ENCODE measurements around the gene HSFX4.
A peak's percentile ranks its signal among the peaks of the same experiment; 100 is the strongest.

The HSFX4 gene

GRCh38 chrX:149961572-149961971, 32.2 kb downstream of the HSFX4 start:
- Histone ChIP-seq H3K27me3 (ENCODE audit: control insufficient read depth in 1 of 2, insufficient read depth in 1 of 2, low read length in 2 of 2) (peaks cover 0 to 9% of the 10 kb centered on the region in 2 experiments), H3K27ac (ENCODE audit: low read length, poor library complexity, severe bottlenecking) (no peak overlapping the region), H3K36me3 (ENCODE audit: control insufficient read depth in 1 of 2, insufficient read depth in 2 of 2, low read depth in 1 of 2, low read length in 2 of 2) (peaks cover 0 to 3% of the 10 kb centered on the region in 2 experiments), H3K18ac (ENCODE audit: low read depth in 1 of 2, low read length in 2 of 2) (no peak overlapping the region), H2BK120ac (ENCODE audit: low read depth, low read length) (no peak overlapping the region), H4K91ac (ENCODE audit: low read length) (no peak overlapping the region), H3K79me1 (replicated peaks; ENCODE audit: low read length, poor library complexity, severe bottlenecking) (no peaks in the 10 kb centered on the region), H2BK12ac (ENCODE audit: low read length in 2 of 2) (no peak overlapping the region), H3K4me3 (ENCODE audit: insufficient read depth in 1 of 2, low read depth in 1 of 2, low read length in 2 of 2) (no peak overlapping the region), H3K4me1 (ENCODE audit: control insufficient read depth, insufficient read depth, low read depth, low read length) (no peaks in the 10 kb centered on the region), H4K8ac (ENCODE audit: low read length) (no peak overlapping the region), H3K9ac (ENCODE audit: low read length) (no peak overlapping the region), H2BK15ac (ENCODE audit: low read depth, poor library complexity, severe bottlenecking) (no peak overlapping the region), H3K14ac (ENCODE audit: low read length in 2 of 2) (no peak overlapping the region), H2AFZ (ENCODE audit: low read depth, low read length) (no peak overlapping the region), H2BK5ac (ENCODE audit: low read depth, low read length, poor library complexity, severe bottlenecking) (no peak overlapping the region), H3K23ac (ENCODE audit: low read length in 2 of 2) (no peak overlapping the region), H3K4ac (ENCODE audit: low read depth in 1 of 2, low read length in 2 of 2) (no peak overlapping the region), H3K9me3 (ENCODE audit: control insufficient read depth, low read length) (no peaks in the 10 kb centered on the region), H2AK5ac (ENCODE audit: low read length, severe bottlenecking) (no peak overlapping the region), H3K4me2 (ENCODE audit: low read length, poor library complexity, severe bottlenecking) (no peak overlapping the region)
- WGBS = no CpG with 5 or more reads among the region's 2 CpGs
- DNase-seq = no peak

- Histone ChIP-seq H3K4me1 (ENCODE audit: control insufficient read depth, insufficient read depth, low read depth, low read length) (no peaks in the 10 kb centered on the region), H2BK12ac (ENCODE audit: low read length in 2 of 2) (no peak overlapping the region), H2BK15ac (ENCODE audit: low read depth, poor library complexity, severe bottlenecking) (no peak overlapping the region), H3K27me3 (ENCODE audit: control insufficient read depth in 1 of 2, insufficient read depth in 1 of 2, low read length in 2 of 2) (peaks cover 0 to 9% of the 10 kb centered on the region in 2 experiments), H2AFZ (ENCODE audit: low read depth, low read length) (no peak overlapping the region), H4K91ac (ENCODE audit: low read length) (no peak overlapping the region), H2AK5ac (ENCODE audit: low read length, severe bottlenecking) (no peak overlapping the region), H4K8ac (ENCODE audit: low read length) (no peak overlapping the region), H2BK5ac (ENCODE audit: low read depth, low read length, poor library complexity, severe bottlenecking) (no peak overlapping the region), H3K9me3 (ENCODE audit: control insufficient read depth, low read length) (no peaks in the 10 kb centered on the region), H2BK120ac (ENCODE audit: low read depth, low read length) (no peak overlapping the region), H3K9ac (ENCODE audit: low read length) (no peak overlapping the region), H3K4me3 (ENCODE audit: insufficient read depth in 1 of 2, low read depth in 1 of 2, low read length in 2 of 2) (no peak overlapping the region), H3K36me3 (ENCODE audit: control insufficient read depth in 1 of 2, insufficient read depth in 2 of 2, low read depth in 1 of 2, low read length in 2 of 2) (peaks cover 0 to 3% of the 10 kb centered on the region in 2 experiments), H3K18ac (ENCODE audit: low read depth in 1 of 2, low read length in 2 of 2) (no peak overlapping the region), H3K4ac (ENCODE audit: low read depth in 1 of 2, low read length in 2 of 2) (no peak overlapping the region), H3K23ac (ENCODE audit: low read length in 2 of 2) (no peak overlapping the region), H3K4me2 (ENCODE audit: low read length, poor library complexity, severe bottlenecking) (no peak overlapping the region), H3K14ac (ENCODE audit: low read length in 2 of 2) (no peak overlapping the region), H3K79me1 (replicated peaks; ENCODE audit: low read length, poor library complexity, severe bottlenecking) (no peaks in the 10 kb centered on the region), H3K27ac (ENCODE audit: low read length, poor library complexity, severe bottlenecking) (no peak overlapping the region)
- no peak for DNase-seq
Observed at GRCh38 chrX:149962010-149962409, 32.6 kb downstream of the HSFX4 start.

GRCh38 chrX:149962859-149963757, 33.7 kb downstream of the HSFX4 start:
- Histone ChIP-seq H3K9ac (ENCODE audit: low read length) (no peak overlapping the region), H3K23ac (ENCODE audit: low read length in 2 of 2) (no peak overlapping the region), H3K36me3 (ENCODE audit: control insufficient read depth in 1 of 2, insufficient read depth in 2 of 2, low read depth in 1 of 2, low read length in 2 of 2) (peaks cover 0 to 3% of the 10 kb centered on the region in 2 experiments), H4K91ac (ENCODE audit: low read length) (no peak overlapping the region), H2BK12ac (ENCODE audit: low read length in 2 of 2) (no peak overlapping the region), H2AFZ (ENCODE audit: low read depth, low read length) (no peak overlapping the region), H3K4me3 (ENCODE audit: insufficient read depth in 1 of 2, low read depth in 1 of 2, low read length in 2 of 2) (no peak overlapping the region), H2BK15ac (ENCODE audit: low read depth, poor library complexity, severe bottlenecking) (no peak overlapping the region), H2BK5ac (ENCODE audit: low read depth, low read length, poor library complexity, severe bottlenecking) (no peak overlapping the region), H3K79me1 (replicated peaks; ENCODE audit: low read length, poor library complexity, severe bottlenecking) (no peaks in the 10 kb centered on the region), H3K4me1 (ENCODE audit: control insufficient read depth, insufficient read depth, low read depth, low read length) (no peaks in the 10 kb centered on the region), H3K27me3 (ENCODE audit: control insufficient read depth in 1 of 2, insufficient read depth in 1 of 2, low read length in 2 of 2) (peaks cover 0 to 9% of the 10 kb centered on the region in 2 experiments), H3K27ac (ENCODE audit: low read length, poor library complexity, severe bottlenecking) (no peak overlapping the region), H2AK5ac (ENCODE audit: low read length, severe bottlenecking) (no peak overlapping the region), H2BK120ac (ENCODE audit: low read depth, low read length) (no peak overlapping the region), H3K4ac (ENCODE audit: low read depth in 1 of 2, low read length in 2 of 2) (no peak overlapping the region), H3K14ac (ENCODE audit: low read length in 2 of 2) (no peak overlapping the region), H4K8ac (ENCODE audit: low read length) (peak overlapping the region; percentile 37), H3K4me2 (ENCODE audit: low read length, poor library complexity, severe bottlenecking) (no peak overlapping the region), H3K18ac (ENCODE audit: low read depth in 1 of 2, low read length in 2 of 2) (peak overlapping the region in 1 of 2 experiments; percentile 57), H3K9me3 (ENCODE audit: control insufficient read depth, low read length) (no peaks in the 10 kb centered on the region)
- WGBS = 45% methylated on average over 8 of the region's 9 CpGs
- DNase-seq = peak; percentile 64

GRCh38 chrX:149979126-149979644, 49.8 kb downstream of the HSFX4 start:
- Histone ChIP-seq H3K23ac (ENCODE audit: low read length in 2 of 2) (no peak overlapping the region), H3K36me3 (ENCODE audit: control insufficient read depth in 1 of 2, insufficient read depth in 2 of 2, low read depth in 1 of 2, low read length in 2 of 2) (no peaks in the 10 kb centered on the region), H3K4me2 (ENCODE audit: low read length, poor library complexity, severe bottlenecking) (no peak overlapping the region), H3K4me3 (ENCODE audit: insufficient read depth in 1 of 2, low read depth in 1 of 2, low read length in 2 of 2) (no peak overlapping the region), H4K91ac (ENCODE audit: low read length) (no peak overlapping the region), H3K79me1 (replicated peaks; ENCODE audit: low read length, poor library complexity, severe bottlenecking) (no peaks in the 10 kb centered on the region), H3K27ac (ENCODE audit: low read length, poor library complexity, severe bottlenecking) (no peak overlapping the region), H2AFZ (ENCODE audit: low read depth, low read length) (no peak overlapping the region), H3K27me3 (ENCODE audit: control insufficient read depth in 1 of 2, insufficient read depth in 1 of 2, low read length in 2 of 2) (no peaks in the 10 kb centered on the region), H2AK5ac (ENCODE audit: low read length, severe bottlenecking) (no peak overlapping the region), H2BK15ac (ENCODE audit: low read depth, poor library complexity, severe bottlenecking) (no peak overlapping the region), H3K4me1 (ENCODE audit: control insufficient read depth, insufficient read depth, low read depth, low read length) (no peaks in the 10 kb centered on the region), H3K9ac (ENCODE audit: low read length) (no peak overlapping the region), H3K9me3 (ENCODE audit: control insufficient read depth, low read length) (no peaks in the 10 kb centered on the region), H3K14ac (ENCODE audit: low read length in 2 of 2) (no peak overlapping the region), H4K8ac (ENCODE audit: low read length) (no peak overlapping the region), H3K4ac (ENCODE audit: low read depth in 1 of 2, low read length in 2 of 2) (no peak overlapping the region), H3K18ac (ENCODE audit: low read depth in 1 of 2, low read length in 2 of 2) (no peak overlapping the region), H2BK120ac (ENCODE audit: low read depth, low read length) (no peak overlapping the region), H2BK12ac (ENCODE audit: low read length in 2 of 2) (no peak overlapping the region), H2BK5ac (ENCODE audit: low read depth, low read length, poor library complexity, severe bottlenecking) (no peak overlapping the region)
- no peak for DNase-seq
- no CpG with 5 or more reads among the region's 3 CpGs for WGBS
